LNCAP (cell line): ENCODE data around the gene KRT5.

Experiments used
- CTCF ChIP-seq: fragments of 450-650 bp; IDR thresholded peaks from 2 replicates; pipeline ENCODE4 v1.5.1; 2017; ENCODE audit warnings: mild to moderate bottlenecking

The KRT5 gene

DNA sequence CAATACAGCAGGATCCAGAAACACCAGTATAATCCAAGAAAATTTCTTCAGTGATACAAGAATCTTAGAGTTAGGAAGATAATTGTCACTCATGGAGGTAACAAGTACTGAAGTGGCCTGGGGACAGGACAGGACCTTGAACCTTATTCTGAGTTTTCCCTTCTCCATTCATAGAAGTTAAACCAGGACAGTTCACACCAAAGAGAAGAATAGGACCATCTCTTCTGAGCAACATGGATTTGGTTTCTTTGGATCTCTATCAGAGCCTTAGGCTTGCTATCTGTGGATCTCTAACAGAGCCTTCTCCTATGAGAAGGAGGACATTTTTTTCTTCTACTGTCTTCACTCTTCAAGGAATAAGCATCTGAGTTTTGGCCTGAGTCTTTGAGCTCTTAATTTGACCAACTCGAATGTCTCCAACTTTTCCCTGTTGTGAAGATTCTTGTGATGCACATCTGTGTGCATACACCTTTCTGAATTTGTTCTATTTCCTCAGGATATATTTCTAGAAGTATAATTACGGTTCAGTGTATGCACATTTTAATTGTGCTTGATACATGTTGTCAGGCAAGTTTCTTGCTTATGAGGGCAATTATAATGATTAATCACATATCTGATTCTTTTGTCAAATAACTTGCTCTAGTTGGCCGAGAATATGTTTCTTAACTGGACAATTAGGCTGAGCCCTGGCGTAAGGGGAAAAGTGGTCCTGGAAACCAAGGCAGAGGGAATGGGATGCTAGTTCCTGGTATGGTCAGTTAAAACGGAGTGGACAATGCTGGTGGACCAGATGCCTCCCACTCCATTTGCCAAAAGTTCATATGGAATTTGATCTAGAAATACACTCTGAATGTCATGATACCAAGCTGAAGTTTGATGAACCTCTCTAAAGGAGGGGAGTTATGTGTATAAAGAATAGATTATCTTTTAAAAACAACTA, 33.8 kb downstream of the KRT5 start:
- no peak for TF ChIP-seq CTCF

DNA sequence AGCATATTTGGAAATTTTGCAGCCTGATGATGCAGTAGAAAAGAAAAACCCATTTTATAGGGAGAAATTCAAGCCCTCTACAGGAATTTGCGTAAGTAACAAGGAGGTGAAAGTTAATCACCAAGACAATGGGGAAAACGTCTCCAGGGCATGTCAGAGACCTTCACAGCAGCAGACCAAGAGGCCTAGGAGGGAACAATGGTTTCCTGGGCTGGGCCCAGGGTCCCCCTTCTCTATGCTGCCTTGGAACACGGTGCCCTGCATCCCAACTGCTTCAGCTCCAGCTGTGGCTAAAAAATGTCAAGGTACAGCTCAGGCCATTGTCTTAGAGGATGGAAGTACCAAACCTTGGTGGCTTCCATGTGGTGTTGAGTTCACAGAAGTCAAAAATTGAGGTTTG, 40.1 kb downstream of the KRT5 start:
- TF ChIP-seq CTCF, result no peak

DNA sequence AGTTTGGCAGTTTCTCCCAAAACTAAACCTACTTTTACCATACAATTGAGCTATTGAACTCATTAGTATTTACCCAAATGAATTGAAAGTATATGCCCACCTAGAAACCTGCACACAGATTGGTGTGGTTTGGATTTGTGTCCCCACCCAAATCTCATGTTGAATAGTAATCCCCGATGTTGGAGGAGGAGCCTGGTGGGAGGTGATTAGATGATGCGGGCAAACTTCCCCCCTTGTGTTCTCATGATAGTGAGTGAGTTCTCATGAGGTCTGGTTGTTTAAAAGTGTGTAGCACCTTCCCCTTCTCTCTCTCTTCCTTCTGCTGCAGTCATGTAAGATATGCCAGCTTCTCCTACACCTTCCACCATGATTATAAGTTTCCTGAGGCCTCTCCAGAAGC, 42.5 kb downstream of the KRT5 start:
- TF ChIP-seq CTCF, result no peak

GRCh38 chr12:52474212-52474611, 46.0 kb downstream of the KRT5 start:
- no peak for TF ChIP-seq CTCF

GRCh38 chr12:52473768-52474167, 46.4 kb downstream of the KRT5 start, which contains the start of gene KRT6C:
Gene KRT6C (minus strand): TSS chr12:52473805. CDS start chr12:52473737, 68 bp downstream.
- TF ChIP-seq CTCF, result no peak

DNA sequence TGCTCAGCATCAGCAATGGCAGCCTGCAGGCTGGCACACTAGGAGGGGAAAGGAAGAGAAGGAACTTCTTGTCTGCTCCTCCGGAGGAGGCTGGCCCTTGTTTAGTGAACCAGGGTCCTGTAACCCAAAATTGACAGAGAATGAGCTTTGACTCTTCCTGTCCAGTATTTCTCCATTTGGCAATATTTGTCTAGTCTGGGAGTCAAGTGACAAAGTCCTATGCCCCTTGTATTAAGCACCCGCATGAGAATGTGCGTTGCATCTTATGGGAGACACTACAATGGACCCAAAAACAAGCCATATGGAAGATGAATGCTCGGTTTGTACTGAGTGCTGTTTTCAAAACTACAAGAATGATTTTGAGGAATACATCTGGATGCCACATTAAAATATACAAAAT, 50.3 kb downstream of the KRT5 start:
- no peak for TF ChIP-seq CTCF

DNA sequence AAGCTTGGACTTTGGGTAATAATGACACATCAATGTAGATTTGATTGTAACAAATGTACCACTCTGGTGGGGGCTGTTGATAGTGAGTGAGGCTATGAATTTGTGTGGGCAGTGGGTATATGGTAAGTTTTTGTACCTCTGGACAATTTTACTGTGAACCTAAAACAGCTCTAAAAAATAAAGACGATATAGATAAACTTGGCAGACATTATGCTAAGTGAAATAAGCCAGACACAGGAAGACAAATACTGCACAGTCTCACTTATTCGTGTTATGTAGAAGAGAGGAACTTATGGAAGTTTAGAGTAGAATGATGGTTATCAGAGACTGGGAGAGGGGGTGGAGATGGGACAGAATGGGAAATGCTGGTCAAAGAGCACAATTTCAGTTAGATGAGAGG, 55.3 kb downstream of the KRT5 start:
- no peak for TF ChIP-seq CTCF
